Ovary (tissue), 10 donors: Measurements from ENCODE around the gene GTF2IRD1. TPM values are rescaled to one million over a fixed set of nuclear protein-coding genes. Genes with fewer than 3 reads are reported as not detected.

Experiments
- DNase-seq, 5 donors: peaks; one replicate each; pipeline ENCODE4 v3.0.0-alpha.2; 2019 to 2020
- H3K27ac ChIP-seq, 2 donors: fragments of 200-600 bp; one replicate each; pipeline versions ENCODE4 v1.5.1 to v1.8.0; 2019 to 2022
- H3K27me3 ChIP-seq: fragments of 200-600 bp; one replicate; pipeline ENCODE4 v1.8.0; 2022
- H3K36me3 ChIP-seq: fragments of 200-600 bp; sonication (generic); one replicate; pipeline ENCODE4 v1.5.1; 2019
- H3K4me1 ChIP-seq: one replicate; pipeline ENCODE4 v1.8.1; 2013; ENCODE audit warnings: mild to moderate bottlenecking, moderate library complexity; ENCODE audit not compliant: insufficient read depth
- H3K4me3 ChIP-seq: fragments of 200-600 bp; sonication (generic); one replicate; pipeline ENCODE4 v1.5.1; 2017
- H3K9me3 ChIP-seq, 2 donors: fragments of 200-600 bp in 1 of 2; sonication (generic) in 1 of 2; one replicate each; pipeline versions ENCODE4 v1.5.1 to v1.8.1; 2013 to 2019; ENCODE audit warnings: mild to moderate bottlenecking in 1 of 2, moderate library complexity in 1 of 2
- EP300 ChIP-seq: sonication (generic); formaldehyde crosslinking; IDR thresholded peaks from one replicate; pipeline ENCODE4 v1.6.1; 2017; ENCODE audit warnings: antibody characterized with exemption
- POLR2A ChIP-seq: fragments of 450-650 bp; IDR thresholded peaks from one replicate; pipeline ENCODE4 v1.6.1; 2017; ENCODE audit warnings: antibody characterized with exemption, mild to moderate bottlenecking, moderate library complexity
- WGBS, 3 donors: extraction: QIAGEN DNeasy Blood & Tissue Kit in 1 of 3; methylation state at CpG; one replicate each; pipeline versions ENCODE4 v1.1.5 to v1.1.7; 2013 to 2017; 5-methylcytosine and 5-hydroxymethylcytosine counted together
- intact Hi-C, 4 donors: fragments of 100-400 bp; cut with DNase I; formaldehyde crosslinking; loops; one replicate each; pipeline versions ENCODE4 v1.11.0 to v1.15.1; 2022 to 2023
- long read RNA-seq, 3 donors: library from polyadenylated mRNA in 2 of 3; unstranded in 2 of 3; transcript quantifications; one replicate each; pipeline ENCODE4 v2.0.0 and lab custom pipeline, GENCODE V29; 2021 to 2026
- polyA plus RNA-seq, 2 donors: library from polyadenylated mRNA; stranded (reverse); fragments of 200-250 nt in 1 of 2; fragments of 350-450 nt in 1 of 2; fragmentation: Illumina TruSeq in 1 of 2; extraction: RNeasy Lipid Tissue Mini Kit (QIAGEN cat#74804) in 1 of 2; gene quantifications; one replicate each; pipeline ENCODE4 v1.2.3, GENCODE V29; 2013 to 2014
- total RNA-seq, 7 donors: library from RNA; depleted of rRNA in 2 of 7; stranded (reverse); fragments of >200 nt in 2 of 7; fragmentation: NEBNext Ultra II Directional in 3 of 7; extraction: Animal tissue kit (Norgen Biotek cat#: 25700) in 3 of 7; gene quantifications; one replicate each; pipeline versions ENCODE4 v1.1.0 to v1.2.4, GENCODE V29; 2016 to 2023
- TF ChIP-seq, protein P1 (sequence below), 3 donors: fragments of 450-650 bp in 2 of 3; fragments of 200-600 bp in 1 of 3; IDR thresholded peaks; one replicate each; pipeline versions ENCODE4 v1.5.1 to v1.8.0; 2016 to 2022; ENCODE audit warnings: antibody characterized with exemption in 3 of 3, mild to moderate bottlenecking in 1 of 3
- donor health status: DM: no; HTN: no; CAD: no; lungs with moderate emphysema.
- donor health status: DM: no; HTN: no; CAD: no.
- donor health status: Bipolar disorder and iron deficiency.
- donor health status: DM: yes; HTN: yes; CAD: no.
- donor health status: DM: no; HTN: no; CAD: no.
- donor health status: DM: yes; HTN: yes; CAD: no.

GTF2IRD1 gene, protein sequence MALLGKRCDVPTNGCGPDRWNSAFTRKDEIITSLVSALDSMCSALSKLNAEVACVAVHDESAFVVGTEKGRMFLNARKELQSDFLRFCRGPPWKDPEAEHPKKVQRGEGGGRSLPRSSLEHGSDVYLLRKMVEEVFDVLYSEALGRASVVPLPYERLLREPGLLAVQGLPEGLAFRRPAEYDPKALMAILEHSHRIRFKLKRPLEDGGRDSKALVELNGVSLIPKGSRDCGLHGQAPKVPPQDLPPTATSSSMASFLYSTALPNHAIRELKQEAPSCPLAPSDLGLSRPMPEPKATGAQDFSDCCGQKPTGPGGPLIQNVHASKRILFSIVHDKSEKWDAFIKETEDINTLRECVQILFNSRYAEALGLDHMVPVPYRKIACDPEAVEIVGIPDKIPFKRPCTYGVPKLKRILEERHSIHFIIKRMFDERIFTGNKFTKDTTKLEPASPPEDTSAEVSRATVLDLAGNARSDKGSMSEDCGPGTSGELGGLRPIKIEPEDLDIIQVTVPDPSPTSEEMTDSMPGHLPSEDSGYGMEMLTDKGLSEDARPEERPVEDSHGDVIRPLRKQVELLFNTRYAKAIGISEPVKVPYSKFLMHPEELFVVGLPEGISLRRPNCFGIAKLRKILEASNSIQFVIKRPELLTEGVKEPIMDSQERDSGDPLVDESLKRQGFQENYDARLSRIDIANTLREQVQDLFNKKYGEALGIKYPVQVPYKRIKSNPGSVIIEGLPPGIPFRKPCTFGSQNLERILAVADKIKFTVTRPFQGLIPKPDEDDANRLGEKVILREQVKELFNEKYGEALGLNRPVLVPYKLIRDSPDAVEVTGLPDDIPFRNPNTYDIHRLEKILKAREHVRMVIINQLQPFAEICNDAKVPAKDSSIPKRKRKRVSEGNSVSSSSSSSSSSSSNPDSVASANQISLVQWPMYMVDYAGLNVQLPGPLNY
- total RNA-seq (10 to 100 TPM; 13.4 to 39.0 (median 29.5) TPM), polyA plus RNA-seq (10 to 100 TPM; 12.0 to 17.1 TPM)
- long read RNA-seq, donor 1, transcript GTF2IRD1-202 (27 exons, 3,077 nt) = major isoform, 7 of 57 reads
- long read RNA-seq, donor 1, partial matches to known transcripts = 26 of 57 reads
- long read RNA-seq, donor 1, other reads (novel, unspliced or antisense) = 20 of 57 reads
- long read RNA-seq, donor 2 = 0 reads
- long read RNA-seq, donor 3, transcript GTF2IRD1-202 (27 exons, 3,077 nt) = major isoform, 7 of 38 reads
- long read RNA-seq, donor 3, partial matches to known transcripts = 18 of 38 reads
- long read RNA-seq, donor 3, other reads (novel, unspliced or antisense) = 9 of 38 reads

DNA sequence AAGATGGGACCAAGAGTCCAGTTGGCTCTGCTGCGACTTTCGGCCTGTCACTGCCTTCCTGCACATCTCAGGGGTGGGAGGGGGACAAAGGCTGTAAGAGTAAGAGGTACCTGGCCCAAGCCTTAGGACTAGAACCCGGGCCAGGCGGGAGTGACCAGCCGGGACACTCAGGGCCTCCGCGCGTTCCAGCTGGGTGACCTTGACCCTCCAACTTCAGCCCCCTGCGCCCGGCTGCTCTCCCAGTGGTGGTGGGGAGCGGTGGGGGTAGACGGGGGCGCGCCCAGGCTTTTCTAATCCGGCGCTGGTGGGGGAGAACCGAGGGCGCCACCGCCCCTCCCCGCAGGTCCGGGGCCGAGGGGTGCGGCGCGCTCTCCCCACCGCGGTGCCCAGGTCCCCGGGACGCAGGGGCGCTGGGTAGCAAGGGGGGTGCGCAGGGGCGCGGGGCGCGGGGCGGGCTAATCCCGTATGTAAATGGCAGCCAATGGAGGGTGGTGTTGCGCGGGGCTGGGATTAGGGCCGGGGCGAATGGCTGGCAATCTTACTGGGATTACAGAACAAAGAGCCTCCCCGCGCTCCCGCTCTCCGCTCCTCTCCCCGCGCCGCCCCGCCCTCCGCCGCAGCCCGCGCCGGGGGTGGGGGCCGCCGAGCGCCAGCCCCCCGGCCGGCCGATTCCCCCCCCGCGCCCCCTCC, at the start of gene GTF2IRD1:
TSS of gene GTF2IRD1 (plus strand) at position 585 of the 690 bp plus-strand sequence. CDS start 54,175 bp downstream, outside the sequence.
- no peaks in the 10 kb centered on the region for H3K27me3 ChIP-seq
- H3K27ac ChIP-seq = peak within 1 kb of the TSS; percentile 85 to 91
- no peaks in the 10 kb centered on the region for H3K9me3 ChIP-seq
- DNase-seq = peak; percentile 80 to 86 (median 82)
- H3K4me1 ChIP-seq = peaks cover 6% of the 10 kb centered on the region
- 1 to 4% (median 1%) methylated on average over 13 to 62 of the region's 62 CpGs for WGBS, 3 donors
- peak within 1 kb of the TSS; percentile 44 for H3K4me3 ChIP-seq
- no peak for TF ChIP-seq POLR2A
- no peak for TF ChIP-seq EP300
- TF ChIP-seq, protein P1, sequence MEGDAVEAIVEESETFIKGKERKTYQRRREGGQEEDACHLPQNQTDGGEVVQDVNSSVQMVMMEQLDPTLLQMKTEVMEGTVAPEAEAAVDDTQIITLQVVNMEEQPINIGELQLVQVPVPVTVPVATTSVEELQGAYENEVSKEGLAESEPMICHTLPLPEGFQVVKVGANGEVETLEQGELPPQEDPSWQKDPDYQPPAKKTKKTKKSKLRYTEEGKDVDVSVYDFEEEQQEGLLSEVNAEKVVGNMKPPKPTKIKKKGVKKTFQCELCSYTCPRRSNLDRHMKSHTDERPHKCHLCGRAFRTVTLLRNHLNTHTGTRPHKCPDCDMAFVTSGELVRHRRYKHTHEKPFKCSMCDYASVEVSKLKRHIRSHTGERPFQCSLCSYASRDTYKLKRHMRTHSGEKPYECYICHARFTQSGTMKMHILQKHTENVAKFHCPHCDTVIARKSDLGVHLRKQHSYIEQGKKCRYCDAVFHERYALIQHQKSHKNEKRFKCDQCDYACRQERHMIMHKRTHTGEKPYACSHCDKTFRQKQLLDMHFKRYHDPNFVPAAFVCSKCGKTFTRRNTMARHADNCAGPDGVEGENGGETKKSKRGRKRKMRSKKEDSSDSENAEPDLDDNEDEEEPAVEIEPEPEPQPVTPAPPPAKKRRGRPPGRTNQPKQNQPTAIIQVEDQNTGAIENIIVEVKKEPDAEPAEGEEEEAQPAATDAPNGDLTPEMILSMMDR (IDR thresholded peaks at IDR 0.05) = no peak
- intact Hi-C loops = loop anchor here in 1 of 4 donors (2.0 kb wide), 1 partner anchor 27 kb away; no protein-coding TSS in a partner anchor
- no peaks in the 10 kb centered on the region for H3K36me3 ChIP-seq

DNA sequence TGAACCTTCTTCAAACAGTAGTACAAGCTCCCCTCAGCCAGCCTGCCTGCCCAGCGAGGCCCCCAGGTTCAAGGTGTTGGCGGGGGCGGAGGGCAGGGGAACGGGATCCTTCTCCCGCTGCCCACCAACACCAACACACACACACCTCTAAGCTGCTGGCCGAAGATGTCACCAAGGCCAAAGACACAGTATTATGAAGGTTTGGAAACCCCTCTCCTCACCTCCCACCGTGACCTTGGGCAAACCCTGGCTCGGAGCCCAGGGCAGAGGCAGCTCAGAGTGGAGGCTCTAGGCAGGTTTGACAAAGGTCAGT, 49.4 kb upstream of the GTF2IRD1 start:
- H3K4me1 ChIP-seq = no peaks in the 10 kb centered on the region
- no peaks in the 10 kb centered on the region for H3K36me3 ChIP-seq
- no peak for DNase-seq
- H3K9me3 ChIP-seq = no peaks in the 10 kb centered on the region
- WGBS, 3 donors = 67 to 81% (median 68%) methylated on average over 8 of the region's 8 CpGs
- H3K4me3 ChIP-seq = no peak overlapping the region
- TF ChIP-seq, protein P1 (IDR thresholded peaks at IDR 0.05) = no peak
- TF ChIP-seq EP300 (no peak), POLR2A (no peak)
- H3K27ac ChIP-seq = no peak overlapping the region
- no peaks in the 10 kb centered on the region for H3K27me3 ChIP-seq
- intact Hi-C loops = loop anchor here (5.0 to 10.0 kb wide), 4 partner anchors 197 to 540 kb away; partner anchors contain the start of gene TMEM270 (in 1 of the 4)

DNA sequence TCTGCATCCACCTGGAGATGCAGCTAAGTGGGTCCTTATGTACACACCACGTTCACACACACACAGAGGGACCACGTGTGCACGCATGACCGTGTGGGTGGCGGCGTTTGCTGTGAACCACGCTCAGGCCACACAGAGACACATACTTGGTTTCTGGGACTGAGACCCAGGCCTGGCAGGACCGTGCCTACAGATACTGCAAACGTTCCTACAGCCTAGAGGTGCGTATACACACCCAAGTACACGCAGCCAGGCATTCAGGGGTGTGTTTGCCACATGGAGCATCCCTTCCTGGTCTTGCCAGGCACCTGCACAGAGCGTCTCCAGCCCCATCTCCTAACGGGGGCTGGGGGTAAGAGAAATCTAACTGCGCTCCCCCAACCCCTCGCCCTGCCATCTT, 49.0 kb upstream of the GTF2IRD1 start:
- TF ChIP-seq, protein P1 (IDR thresholded peaks at IDR 0.05) = no peak
- TF ChIP-seq EP300 (no peak), POLR2A (no peak)
- 71 to 81% (median 73%) methylated on average over 15 of the region's 15 CpGs for WGBS, 3 donors

More for the DNA sequence above, 49.0 kb upstream of the GTF2IRD1 start:
- Histone ChIP-seq H3K4me1 (no peaks in the 10 kb centered on the region), H3K4me3 (no peak overlapping the region), H3K9me3 (no peaks in the 10 kb centered on the region), H3K36me3 (no peaks in the 10 kb centered on the region), H3K27me3 (no peaks in the 10 kb centered on the region), H3K27ac (no peak overlapping the region)
- DNase-seq = no peak
- intact Hi-C loops = loop anchor here (5.0 to 10.0 kb wide), 4 partner anchors 197 to 540 kb away; partner anchors contain the start of gene TMEM270 (in 1 of the 4)
